Measurements from ENCODE around the gene MID2.
"Not testable (repeated sequence)": the region's sequence is repeated elsewhere in the genome, so short reads cannot be mapped to it uniquely, and the experiment has no call there.

MID2 gene

DNA sequence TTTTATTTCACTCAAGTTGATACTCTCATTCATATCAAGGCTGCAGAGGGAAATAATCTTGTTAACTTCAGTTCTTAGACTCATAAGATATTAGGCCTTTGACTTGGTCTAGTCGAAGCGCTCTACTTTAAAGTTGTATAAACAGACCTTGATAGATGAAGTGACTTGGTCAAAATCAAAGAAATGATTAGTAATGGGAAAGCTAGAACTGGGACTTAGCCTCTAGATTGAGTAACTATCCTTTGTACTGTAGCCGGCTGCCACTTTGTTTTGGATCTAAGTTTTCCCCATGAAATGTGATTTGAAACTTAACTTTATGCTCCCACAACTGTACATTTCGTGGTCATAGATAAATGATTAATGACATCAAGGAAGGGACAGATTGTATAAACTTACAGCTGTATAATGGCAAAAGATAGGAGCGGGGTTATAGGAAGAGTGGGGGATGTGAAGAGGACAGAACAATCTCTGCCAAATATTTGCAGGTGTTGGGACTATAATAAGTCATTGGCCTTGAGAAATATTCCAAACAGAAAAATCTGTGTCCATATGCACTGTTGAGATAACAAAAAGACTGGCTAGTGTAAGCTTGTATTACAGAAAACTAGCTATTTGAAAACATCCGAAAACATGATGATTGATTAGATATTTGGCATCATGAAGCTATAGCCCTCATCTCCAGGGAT is 17.2 kb downstream of the MID2 start:
- no peak for DNase-seq

- no peak for DNase-seq
Observed at GRCh38 chrX:107845625-107846024, 20.0 kb downstream of the MID2 start.

GRCh38 chrX:107848591-107848990 is 22.9 kb downstream of the MID2 start:
- no peak for DNase-seq

DNA sequence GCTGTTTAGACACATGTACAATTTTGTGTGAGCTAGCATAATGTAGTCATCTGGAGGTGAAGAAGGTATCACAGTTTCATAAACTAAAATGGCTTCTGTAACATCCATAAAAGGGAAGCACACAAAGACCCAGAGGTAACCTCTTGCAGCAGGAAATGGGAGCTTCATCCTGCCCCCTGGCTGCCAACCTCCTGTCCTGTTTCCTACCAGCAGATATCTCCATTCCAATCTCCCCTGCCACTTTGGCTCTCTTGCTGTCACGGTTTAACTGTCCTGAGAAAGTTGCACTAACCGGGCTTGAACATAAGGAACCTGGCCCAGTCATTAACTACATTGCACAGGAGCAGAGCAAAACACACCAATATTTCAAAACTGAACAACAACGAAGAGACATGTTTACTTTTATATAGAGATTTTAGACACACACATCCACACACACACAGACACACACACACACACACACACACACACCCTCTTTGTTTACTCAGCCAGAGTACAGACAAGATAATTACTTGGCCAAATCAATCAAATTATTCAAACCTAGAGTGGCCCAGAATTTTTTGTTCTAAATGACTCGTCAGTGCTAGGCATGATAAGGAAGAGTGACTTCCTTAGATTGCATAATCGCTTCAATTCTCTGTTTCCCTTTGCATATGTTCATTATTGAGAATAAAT is 24.2 kb downstream of the MID2 start:
- no peak for DNase-seq

GRCh38 chrX:107850422-107850765 is 24.7 kb downstream of the MID2 start:
- no peak for DNase-seq

GRCh38 chrX:107851215-107851614 is 25.5 kb downstream of the MID2 start:
- DNase-seq = no peak

GRCh38 chrX:107851665-107852064 is 26.0 kb downstream of the MID2 start:
- DNase-seq = not testable (repeated sequence)

GRCh38 chrX:107856289-107856688 is 30.6 kb downstream of the MID2 start:
- no peak for DNase-seq

GRCh38 chrX:107857041-107857440 is 31.4 kb downstream of the MID2 start:
- DNase-seq = not testable (repeated sequence)

- no peak for DNase-seq
Observed at GRCh38 chrX:107857837-107858236, 32.2 kb downstream of the MID2 start.

DNA sequence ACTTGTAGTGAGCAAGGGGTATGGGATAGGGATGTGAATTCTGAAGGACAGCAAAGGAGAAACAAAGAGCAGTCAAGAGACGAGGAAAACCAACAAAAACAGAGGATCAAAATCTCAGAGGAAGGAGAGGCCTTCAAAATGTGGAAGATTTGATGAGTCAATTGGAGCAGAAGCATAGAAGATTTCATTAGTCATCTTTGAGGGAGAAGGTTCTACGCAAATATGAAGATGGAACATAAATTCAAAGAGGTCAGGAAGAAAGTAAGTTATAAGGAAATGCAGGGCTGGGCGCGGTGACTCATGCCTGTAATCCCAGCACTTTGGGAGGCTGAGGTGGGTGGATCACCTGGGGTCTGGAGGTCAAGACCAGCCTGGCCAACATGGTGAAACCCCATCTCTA is 35.4 kb downstream of the MID2 start:
- no peak for DNase-seq

- no peak for DNase-seq
Observed at GRCh38 chrX:107871136-107871535, 45.5 kb downstream of the MID2 start.

DNA sequence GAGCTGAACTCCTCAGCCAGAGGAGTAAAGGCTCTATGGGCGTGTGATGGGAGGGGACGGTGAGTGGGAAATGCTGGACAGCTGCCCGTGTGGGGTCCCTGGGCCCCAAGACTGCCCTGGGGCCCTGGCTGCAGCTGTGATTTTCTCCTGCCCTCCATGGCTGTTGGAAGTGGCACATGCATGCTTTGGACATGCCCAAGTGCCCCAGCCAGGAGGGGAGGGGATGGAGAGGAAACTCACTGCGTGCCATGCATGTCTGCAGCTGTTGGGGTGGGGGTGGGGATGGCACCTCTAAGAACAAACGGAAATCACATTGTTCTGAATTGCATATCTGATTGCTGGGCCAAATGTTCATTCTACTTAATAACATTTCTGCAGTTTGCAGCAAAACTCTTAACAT is 52.4 kb downstream of the MID2 start:
- no peak for DNase-seq

- DNase-seq = no peak
Observed at GRCh38 chrX:107880054-107880610, 54.5 kb downstream of the MID2 start.

- no peak for DNase-seq
Observed at GRCh38 chrX:107894038-107894437, 68.4 kb downstream of the MID2 start.

DNA sequence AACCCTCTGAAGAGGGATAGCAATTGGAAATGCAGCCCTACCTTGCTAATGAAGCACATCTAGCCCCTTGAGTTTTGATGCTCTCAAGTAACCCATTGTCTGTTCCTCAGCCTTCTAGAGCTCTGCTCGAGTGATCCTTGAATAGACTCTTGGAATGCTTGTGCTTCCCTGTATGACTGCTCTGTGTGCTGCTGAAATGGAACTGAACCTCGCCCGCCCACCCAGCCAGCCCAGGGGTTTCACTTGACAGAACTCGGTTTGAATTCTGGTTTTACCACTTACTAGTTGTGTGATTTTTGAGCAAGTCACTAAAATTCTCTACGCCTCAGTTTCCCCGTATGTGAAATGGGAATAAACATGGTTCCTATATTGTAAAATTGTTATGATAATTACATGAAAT is 77.1 kb downstream of the MID2 start:
- no peak for DNase-seq

- DNase-seq = no peak
Observed at GRCh38 chrX:107905366-107905765, 79.7 kb downstream of the MID2 start.

- DNase-seq = no peak
Observed at GRCh38 chrX:107924136-107924746, 98.6 kb downstream of the MID2 start.

GRCh38 chrX:107934262-107934661 is 108.6 kb downstream of the MID2 start:
- no peak for DNase-seq

- no peak for DNase-seq
Observed at GRCh38 chrX:107935200-107935599, 109.5 kb downstream of the MID2 start.

DNA sequence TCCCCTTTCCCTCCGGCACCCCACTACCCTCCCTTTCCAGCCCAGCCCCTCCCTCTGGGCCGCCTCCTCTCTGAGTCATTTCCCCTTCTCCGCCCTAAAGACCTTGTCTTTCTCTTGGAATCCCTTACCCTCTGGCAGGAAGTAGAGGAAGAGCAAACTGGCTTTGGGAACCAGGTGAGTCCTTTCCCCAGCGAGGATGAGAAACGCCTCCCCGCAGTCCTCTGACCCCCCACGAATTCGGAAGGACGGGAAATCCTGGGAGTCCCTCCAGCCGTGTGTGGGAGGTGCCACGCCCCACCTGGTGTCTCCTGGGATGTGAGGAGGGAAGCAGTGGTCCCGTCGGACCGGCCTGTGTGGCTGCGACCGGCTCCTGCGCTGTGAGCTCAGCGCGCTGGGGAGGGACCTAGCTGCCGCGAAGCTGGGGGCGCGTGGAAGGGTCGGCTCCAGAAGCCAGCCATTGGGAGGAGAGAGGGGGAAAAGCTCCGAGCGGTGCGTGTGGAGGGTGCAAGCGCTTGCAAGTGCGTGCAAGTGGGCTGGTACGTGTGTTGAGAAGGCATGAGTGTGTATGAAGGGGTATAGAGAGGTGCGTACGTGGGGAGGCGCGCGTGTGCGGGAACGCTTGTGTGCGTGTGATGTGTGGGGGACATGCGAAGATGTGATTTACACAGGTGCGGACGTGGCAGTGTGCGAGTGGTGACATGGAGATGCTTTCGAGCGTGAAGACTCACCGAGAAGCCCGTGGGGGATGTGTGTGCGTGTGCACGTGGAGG is 110.2 kb downstream of the MID2 start:
- DNase-seq = no peak

GRCh38 chrX:107936434-107936730 is 110.7 kb downstream of the MID2 start:
- DNase-seq = no peak

DNA sequence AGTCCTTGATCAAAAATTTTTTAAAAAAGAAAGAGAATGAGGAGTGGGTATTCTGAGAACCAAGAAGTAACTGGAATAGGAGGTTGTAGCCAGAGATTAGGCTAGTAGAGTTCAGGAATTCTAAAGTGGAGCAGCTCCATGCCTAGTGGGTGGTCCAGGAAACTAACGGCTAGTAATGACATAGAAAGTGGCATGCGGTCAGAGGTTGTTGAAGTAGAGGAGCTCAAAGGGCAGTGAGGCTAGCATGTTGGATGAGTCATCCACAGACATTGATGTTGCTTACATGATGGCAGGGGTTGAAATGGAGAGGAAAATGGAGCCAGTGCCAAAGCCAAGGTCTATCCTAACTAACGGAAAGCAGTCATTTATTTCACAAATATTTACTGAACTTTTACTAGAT is 114.4 kb downstream of the MID2 start:
- DNase-seq = no peak

DNA sequence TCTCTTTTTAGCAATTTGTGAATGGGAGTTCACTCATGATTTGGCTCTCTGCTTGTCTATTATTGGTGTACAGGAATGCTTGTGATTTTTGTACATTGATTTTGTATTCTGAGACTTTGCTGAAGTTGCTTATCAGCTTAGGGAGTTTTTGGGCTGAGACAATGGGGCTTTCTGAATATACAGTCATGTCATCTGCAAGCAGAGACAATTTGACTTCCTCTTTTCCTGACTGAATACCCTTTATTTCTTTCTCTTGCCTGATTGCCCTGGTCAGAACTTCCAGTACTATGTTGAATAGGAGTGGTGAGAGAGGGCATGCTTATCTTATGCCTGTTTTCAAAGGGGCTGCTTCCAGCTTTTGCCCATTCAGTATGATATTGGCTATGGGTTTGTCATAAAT is 129.7 kb downstream of the MID2 start:
- DNase-seq = not testable (repeated sequence)

Measured in activated effector memory CD4-positive, alpha-beta T cell treated with Interleukin-2 at 50 U/mL for 16 hours (primary cell).